Caco-2 (cell line): Measurements from ENCODE around the gene ASCL5. TPM values are rescaled to one million over a fixed set of nuclear protein-coding genes. Genes with fewer than 3 reads are reported as not detected.
A peak's percentile ranks its signal among the peaks of the same experiment; 100 is the strongest.

Experiments used
- BruUV-seq: library from RNA; stranded (reverse); fragments of 400-500 nt; replicated peaks from 2 replicates; lab custom pipeline; 2021; lab: Mats Ljungman, UMichigan
- CTCF ChIA-PET: fragments of 300-600 bp; sonication (Branson Sonifier 250); formaldehyde crosslinking; loops from one replicate; lab custom pipeline; 2022; ENCODE audit warnings: antibody characterized with exemption; lab: Charles Lee
- POLR2A ChIA-PET: fragments of 300-600 bp; sonication (Branson Sonifier 250); formaldehyde crosslinking; loops from one replicate; lab custom pipeline; 2022; ENCODE audit warnings: antibody characterized with exemption; lab: Charles Lee
- DNase-seq, 2 experiments: peaks; one replicate each; pipeline versions ENCODE4 v3.0.0 to v3.0.0-alpha.2; 2020 to 2022
- H3K27me3 ChIP-seq: replicated peaks from 2 replicates; pipeline ENCODE4 v1.6.0; 2011; ENCODE audit warnings: low read length; ENCODE audit not compliant: control insufficient read depth, insufficient read depth
- H3K36me3 ChIP-seq: 2 replicates; pipeline ENCODE4 v1.5.1; 2011; ENCODE audit warnings: low read length; ENCODE audit not compliant: control insufficient read depth, insufficient read depth
- H3K4me1 ChIP-seq: fragments of 250-450 bp; sonication (Bioruptor Pico); 2 replicates; pipeline ENCODE4 v1.5.1; 2020; ENCODE audit warnings: mild to moderate bottlenecking
- H3K4me3 ChIP-seq: 2 replicates; pipeline ENCODE4 v1.5.1; 2011; ENCODE audit warnings: low read depth, mild to moderate bottlenecking, control low read depth, low read length
- H3K9me3 ChIP-seq: fragments of 250-450 bp; sonication (Bioruptor Pico); 2 replicates; pipeline ENCODE4 v1.5.1; 2020; ENCODE audit warnings: mild to moderate bottlenecking, moderate library complexity
- H3K27ac Mint-ChIP-seq: one replicate; pipeline ENCODE4 v1.8.0; 2022; ENCODE audit warnings: mixed read lengths; ENCODE audit not compliant: unreplicated experiment
- H3K27me3 Mint-ChIP-seq: one replicate; pipeline ENCODE4 v1.8.0; 2022; ENCODE audit warnings: mixed read lengths; ENCODE audit not compliant: insufficient read depth, unreplicated experiment
- H3K36me3 Mint-ChIP-seq: one replicate; pipeline ENCODE4 v1.8.0; 2022; ENCODE audit warnings: mild to moderate bottlenecking, mixed read lengths; ENCODE audit not compliant: insufficient read depth, unreplicated experiment
- H3K4me1 Mint-ChIP-seq: one replicate; pipeline ENCODE4 v1.8.0; 2022; ENCODE audit warnings: low read depth, mixed read lengths; ENCODE audit not compliant: unreplicated experiment
- H3K4me3 Mint-ChIP-seq: one replicate; pipeline ENCODE4 v1.8.0; 2022; ENCODE audit warnings: mild to moderate bottlenecking, moderate library complexity, mixed read lengths; ENCODE audit not compliant: unreplicated experiment
- H3K9me3 Mint-ChIP-seq: one replicate; pipeline ENCODE4 v1.8.0; 2022; ENCODE audit warnings: mixed read lengths; ENCODE audit not compliant: unreplicated experiment
- CTCF ChIP-seq, 2 experiments: fragments of 200-600 bp in 1 of 2; IDR thresholded peaks; 1 replicate in 1 of 2; 2 replicates in 1 of 2; pipeline versions ENCODE4 v1.5.1 to v1.8.0; 2011 to 2022; ENCODE audit warnings: antibody characterized with exemption in 1 of 2, control low read depth in 1 of 2, inconsistent platforms in 1 of 2, low read depth in 1 of 2, low read length in 1 of 2, mild to moderate bottlenecking in 1 of 2, moderate library complexity in 1 of 2; ENCODE audit not compliant: insufficient read depth in 1 of 2, severe bottlenecking in 1 of 2, unreplicated experiment in 1 of 2
- intact Hi-C: fragments of 100-400 bp; cut with micrococcal nuclease; formaldehyde crosslinking; loops from one replicate; pipeline ENCODE4 v1.10.0; 2022; ENCODE audit not compliant: unreplicated experiment
- total RNA-seq: library from RNA; stranded (reverse); gene quantifications from 2 replicates; pipeline ENCODE4 v1.2.3, GENCODE V29; 2022

ASCL5 gene
- total RNA-seq, 1 experiment from 2014 or later: 0.48 TPM

GRCh38 chr1:201170533-201171062, 43.6 kb upstream of the ASCL5 start:
- CTCF ChIA-PET: interaction anchor here (1.0 to 2.2 kb wide), 4 partner anchors 17 to 84 kb away, joined by 3 to 10 read pairs (median 4); partner anchors contain the start of gene TMEM9
- peak; percentile 99 for DNase-seq
- Histone ChIP-seq H3K36me3 (no peaks in the 10 kb centered on the region), H3K4me1 (peaks cover 44% of the 10 kb centered on the region), H3K27me3 (no peaks in the 10 kb centered on the region), H3K4me3 (peak overlapping the region; percentile 33), H3K9me3 (no peaks in the 10 kb centered on the region)
- POLR2A ChIA-PET: interaction anchor here (0.7 to 1.6 kb wide), 2 partner anchors 16 to 155 kb away, joined by 4 to 5 read pairs; partner anchors contain the start of gene TMEM9
- peaks cover 42% of the 10 kb centered on the region for H3K4me1 Mint-ChIP-seq
- H3K27me3 Mint-ChIP-seq: no peaks in the 10 kb centered on the region
- peaks cover 20% of the 10 kb centered on the region for H3K36me3 Mint-ChIP-seq
- BruUV-seq: no TSS peak
- intact Hi-C loops: loop anchor here (1.0 to 2.0 kb wide), 4 partner anchors 16 to 276 kb away; partner anchors contain the start of genes INAVA and TMEM9
- peak overlapping the region; percentile 84 for H3K4me3 Mint-ChIP-seq
- peak overlapping the region; percentile 91 for H3K27ac Mint-ChIP-seq
- H3K9me3 Mint-ChIP-seq: no peaks in the 10 kb centered on the region
- no peak for TF ChIP-seq CTCF (IDR thresholded peaks at IDR 0.05; ENCODE audit: insufficient read depth in 1 of 2, low read depth in 1 of 2, low read length in 1 of 2, severe bottlenecking in 1 of 2, unreplicated experiment in 1 of 2)

- intact Hi-C loops: loop anchor here (1.0 to 2.0 kb wide), 4 partner anchors 16 to 276 kb away; partner anchors contain the start of genes INAVA and TMEM9
- no peak for DNase-seq
- Histone ChIP-seq H3K9me3 (no peaks in the 10 kb centered on the region), H3K4me3 (no peak overlapping the region), H3K27me3 (no peaks in the 10 kb centered on the region), H3K4me1 (peaks cover 39% of the 10 kb centered on the region), H3K36me3 (no peaks in the 10 kb centered on the region)
- CTCF ChIA-PET: interaction anchor here (0.9 to 1.3 kb wide), 3 partner anchors 17 to 60 kb away, joined by 3 to 7 read pairs (median 5); no protein-coding TSS in a partner anchor
- Mint-ChIP-seq H3K9me3 (no peaks in the 10 kb centered on the region), H3K4me1 (peaks cover 41% of the 10 kb centered on the region), H3K27me3 (no peaks in the 10 kb centered on the region), H3K27ac (peak overlapping the region; percentile 91), H3K4me3 (peak overlapping the region; percentile 84), H3K36me3 (peaks cover 20% of the 10 kb centered on the region)
- POLR2A ChIA-PET: no interaction called here
- no peak for TF ChIP-seq CTCF (IDR thresholded peaks at IDR 0.05; ENCODE audit: insufficient read depth in 1 of 2, low read depth in 1 of 2, low read length in 1 of 2, severe bottlenecking in 1 of 2, unreplicated experiment in 1 of 2)
- BruUV-seq: TSS peak; percentile 49
These were observed 43.1 kb upstream of the ASCL5 start for GRCh38 chr1:201169971-201170532.

GRCh38 chr1:201169203-201169602, 42.2 kb upstream of the ASCL5 start:
- no peaks in the 10 kb centered on the region for H3K27me3 ChIP-seq
- peaks cover 20% of the 10 kb centered on the region for H3K36me3 Mint-ChIP-seq
- H3K4me3 Mint-ChIP-seq: peak overlapping the region; percentile 84
- ChIA-PET POLR2A (no interaction called here), CTCF (interaction anchor here (0.7 kb wide), 2 partner anchors 61 to 727 kb away, joined by 4 to 8 read pairs; no protein-coding TSS in a partner anchor)
- TF ChIP-seq CTCF (IDR thresholded peaks at IDR 0.05; ENCODE audit: insufficient read depth in 1 of 2, low read depth in 1 of 2, low read length in 1 of 2, severe bottlenecking in 1 of 2, unreplicated experiment in 1 of 2): no peak
- H3K4me1 ChIP-seq: peaks cover 31% of the 10 kb centered on the region
- H3K4me3 ChIP-seq: no peak overlapping the region
- no peaks in the 10 kb centered on the region for H3K9me3 ChIP-seq
- DNase-seq: no peak
- H3K9me3 Mint-ChIP-seq: no peaks in the 10 kb centered on the region
- intact Hi-C loops: no loop called here
- H3K4me1 Mint-ChIP-seq: peaks cover 41% of the 10 kb centered on the region
- H3K36me3 ChIP-seq: no peaks in the 10 kb centered on the region
- H3K27me3 Mint-ChIP-seq: no peaks in the 10 kb centered on the region
- peak overlapping the region; percentile 57 for H3K27ac Mint-ChIP-seq
- BruUV-seq: no TSS peak
